ENCODE measurements around the gene CELF2.

The CELF2 gene

GRCh38 chr10:11149807-11150141, 132.1 kb downstream of the CELF2 start:
- H3K4me3 ChIP-seq (ENCODE audit: low read depth, low read length), result no peak overlapping the region
- TF ChIP-seq CTCF (IDR thresholded peaks at IDR 0.05; ENCODE audit: insufficient read depth, low read length, missing control alignments), result no peak
- ChIA-PET POLR2A (no interaction called here), CTCF (interaction anchor here (1.1 to 1.3 kb wide), 2 partner anchors 14 to 17 kb away, joined by 3 to 4 read pairs; no protein-coding TSS in a partner anchor)
- DNase-seq (ENCODE audit: low read depth, low spot score), result no peak

- ChIA-PET CTCF (interaction anchor here (1.3 kb wide), 1 partner anchor 13 kb away, joined by 4 read pairs; no protein-coding TSS in a partner anchor), POLR2A (no interaction called here)
- no peak for TF ChIP-seq CTCF (IDR thresholded peaks at IDR 0.05; ENCODE audit: insufficient read depth, low read length, missing control alignments)
- DNase-seq (ENCODE audit: low read depth, low spot score), result no peak
- H3K4me3 ChIP-seq (ENCODE audit: low read depth, low read length), result no peak overlapping the region
Measured at GRCh38 chr10:11150231-11150731, 132.6 kb downstream of the CELF2 start.

GRCh38 chr10:11150879-11151415, 133.3 kb downstream of the CELF2 start:
- TF ChIP-seq CTCF (IDR thresholded peaks at IDR 0.05; ENCODE audit: insufficient read depth, low read length, missing control alignments), result no peak
- no peak for DNase-seq (ENCODE audit: low read depth, low spot score)
- no peak overlapping the region for H3K4me3 ChIP-seq (ENCODE audit: low read depth, low read length)
- ChIA-PET CTCF (no interaction called here), POLR2A (no interaction called here)

GRCh38 chr10:11152801-11153200, 135.1 kb downstream of the CELF2 start:
- ChIA-PET POLR2A (interaction anchor here (0.7 kb wide), 1 partner anchor 13 kb away, joined by 3 read pairs; no protein-coding TSS in a partner anchor), CTCF (no interaction called here)
- no peak overlapping the region for H3K4me3 ChIP-seq (ENCODE audit: low read depth, low read length)
- no peak for TF ChIP-seq CTCF (IDR thresholded peaks at IDR 0.05; ENCODE audit: insufficient read depth, low read length, missing control alignments)
- no peak for DNase-seq (ENCODE audit: low read depth, low spot score)

GRCh38 chr10:11153245-11153644, 135.6 kb downstream of the CELF2 start:
- ChIA-PET CTCF (no interaction called here), POLR2A (no interaction called here)
- no peak for DNase-seq (ENCODE audit: low read depth, low spot score)
- TF ChIP-seq CTCF (IDR thresholded peaks at IDR 0.05; ENCODE audit: insufficient read depth, low read length, missing control alignments), result no peak
- H3K4me3 ChIP-seq (ENCODE audit: low read depth, low read length), result no peak overlapping the region

GRCh38 chr10:11153766-11154165, 136.1 kb downstream of the CELF2 start:
- ChIA-PET CTCF (no interaction called here), POLR2A (no interaction called here)
- no peak for DNase-seq (ENCODE audit: low read depth, low spot score)
- no peak for TF ChIP-seq CTCF (IDR thresholded peaks at IDR 0.05; ENCODE audit: insufficient read depth, low read length, missing control alignments)
- no peak overlapping the region for H3K4me3 ChIP-seq (ENCODE audit: low read depth, low read length)
